ENCODE results near the gene CAPN9. TPM values are rescaled to one million over a fixed set of nuclear protein-coding genes. Genes with fewer than 3 reads are reported as not detected.

CAPN9 gene
- total and polyA plus RNA-seq, 9 of the 15 experiments (the other 6 are each of a cell fraction or from before 2014, with no cell fraction given), result not detected

GRCh38 chr1:230746617-230747016 is 571 bp upstream of the CAPN9 start:
- peaks cover 45 to 74% of the 10 kb centered on the region in 2 experiments for H3K27me3 ChIP-seq (ENCODE audit: control insufficient read depth in 2 of 2, insufficient read depth in 2 of 2, low read length in 2 of 2)
- FAIRE-seq, result no peak
- intact Hi-C loops (cut with micrococcal nuclease), result no loop called here
- in situ Hi-C loops (cut with MboI), result no loop called here
- ChIA-PET POLR2A (interaction anchor here (1.1 kb wide), 1 partner anchor 35 kb away, joined by 3 read pairs; no protein-coding TSS in a partner anchor), CTCF (ENCODE audit: low intra/inter-chr PET ratio) (no interaction called here)
- no peaks in the 10 kb centered on the region for H4K20me1 ChIP-seq (replicated peaks; ENCODE audit: control insufficient read depth, insufficient read depth, low read length)
- no TSS peak for BruUV-seq (replicated peaks)
- no peak for DNase-seq (ENCODE audit: extremely low read depth in 1 of 4, low spot score in 3 of 4)
- 5% methylated on average over 4 of the region's 4 CpGs for WGBS (ENCODE audit: insufficient coverage, low coverage, missing lambda C conversion rate)
- H3K4me2 ChIP-seq (ENCODE audit: insufficient read depth, low read length), result no peak overlapping the region
- no peak overlapping the region for H2AFZ ChIP-seq (ENCODE audit: low read depth, low read length)
- H3K4me3 ChIP-seq, result no peak overlapping the region
- H3K9me1 ChIP-seq (ENCODE audit: control insufficient read depth, insufficient read depth, low read length), result no peaks in the 10 kb centered on the region
- ATAC-seq, result no peak
- H3K9ac ChIP-seq (ENCODE audit: insufficient read depth in 1 of 2, low read depth in 2 of 2, low read length in 2 of 2), result no peak overlapping the region
- no peaks in the 10 kb centered on the region for H3K9me3 ChIP-seq (replicated peaks; ENCODE audit: control insufficient read depth, insufficient read depth, low read depth, low read length)
- no peak overlapping the region for H3K27ac ChIP-seq (ENCODE audit: extremely low read depth, low read depth, low read length)
- TF ChIP-seq, protein P1, sequence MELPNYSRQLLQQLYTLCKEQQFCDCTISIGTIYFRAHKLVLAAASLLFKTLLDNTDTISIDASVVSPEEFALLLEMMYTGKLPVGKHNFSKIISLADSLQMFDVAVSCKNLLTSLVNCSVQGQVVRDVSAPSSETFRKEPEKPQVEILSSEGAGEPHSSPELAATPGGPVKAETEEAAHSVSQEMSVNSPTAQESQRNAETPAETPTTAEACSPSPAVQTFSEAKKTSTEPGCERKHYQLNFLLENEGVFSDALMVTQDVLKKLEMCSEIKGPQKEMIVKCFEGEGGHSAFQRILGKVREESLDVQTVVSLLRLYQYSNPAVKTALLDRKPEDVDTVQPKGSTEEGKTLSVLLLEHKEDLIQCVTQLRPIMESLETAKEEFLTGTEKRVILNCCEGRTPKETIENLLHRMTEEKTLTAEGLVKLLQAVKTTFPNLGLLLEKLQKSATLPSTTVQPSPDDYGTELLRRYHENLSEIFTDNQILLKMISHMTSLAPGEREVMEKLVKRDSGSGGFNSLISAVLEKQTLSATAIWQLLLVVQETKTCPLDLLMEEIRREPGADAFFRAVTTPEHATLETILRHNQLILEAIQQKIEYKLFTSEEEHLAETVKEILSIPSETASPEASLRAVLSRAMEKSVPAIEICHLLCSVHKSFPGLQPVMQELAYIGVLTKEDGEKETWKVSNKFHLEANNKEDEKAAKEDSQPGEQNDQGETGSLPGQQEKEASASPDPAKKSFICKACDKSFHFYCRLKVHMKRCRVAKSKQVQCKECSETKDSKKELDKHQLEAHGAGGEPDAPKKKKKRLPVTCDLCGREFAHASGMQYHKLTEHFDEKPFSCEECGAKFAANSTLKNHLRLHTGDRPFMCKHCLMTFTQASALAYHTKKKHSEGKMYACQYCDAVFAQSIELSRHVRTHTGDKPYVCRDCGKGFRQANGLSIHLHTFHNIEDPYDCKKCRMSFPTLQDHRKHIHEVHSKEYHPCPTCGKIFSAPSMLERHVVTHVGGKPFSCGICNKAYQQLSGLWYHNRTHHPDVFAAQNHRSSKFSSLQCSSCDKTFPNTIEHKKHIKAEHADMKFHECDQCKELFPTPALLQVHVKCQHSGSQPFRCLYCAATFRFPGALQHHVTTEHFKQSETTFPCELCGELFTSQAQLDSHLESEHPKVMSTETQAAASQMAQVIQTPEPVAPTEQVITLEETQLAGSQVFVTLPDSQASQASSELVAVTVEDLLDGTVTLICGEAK (IDR thresholded peaks at IDR 0.05), result peak; percentile 94
- TF ChIP-seq, protein P1 (CRISPR knock-in tag; IDR thresholded peaks at IDR 0.05), result peak; percentile 91
- TF ChIP-seq, protein P2, sequence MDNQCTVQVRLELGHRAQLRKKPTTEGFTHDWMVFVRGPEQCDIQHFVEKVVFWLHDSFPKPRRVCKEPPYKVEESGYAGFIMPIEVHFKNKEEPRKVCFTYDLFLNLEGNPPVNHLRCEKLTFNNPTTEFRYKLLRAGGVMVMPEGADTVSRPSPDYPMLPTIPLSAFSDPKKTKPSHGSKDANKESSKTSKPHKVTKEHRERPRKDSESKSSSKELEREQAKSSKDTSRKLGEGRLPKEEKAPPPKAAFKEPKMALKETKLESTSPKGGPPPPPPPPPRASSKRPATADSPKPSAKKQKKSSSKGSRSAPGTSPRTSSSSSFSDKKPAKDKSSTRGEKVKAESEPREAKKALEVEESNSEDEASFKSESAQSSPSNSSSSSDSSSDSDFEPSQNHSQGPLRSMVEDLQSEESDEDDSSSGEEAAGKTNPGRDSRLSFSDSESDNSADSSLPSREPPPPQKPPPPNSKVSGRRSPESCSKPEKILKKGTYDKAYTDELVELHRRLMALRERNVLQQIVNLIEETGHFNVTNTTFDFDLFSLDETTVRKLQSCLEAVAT (IDR thresholded peaks at IDR 0.05), result no peak
- TF ChIP-seq GTF2B (IDR thresholded peaks at IDR 0.05; ENCODE audit: extremely low read depth, insufficient read length) (no peak), STAT5B (CRISPR knock-in tag; IDR thresholded peaks at IDR 0.05) (no peak), ZNF778 (CRISPR knock-in tag; IDR thresholded peaks at IDR 0.05) (no peak), SMAD1 (IDR thresholded peaks at IDR 0.05; ENCODE audit: low read depth, low read length, partially characterized antibody) (no peak), GTF2E2 (tag; IDR thresholded peaks at IDR 0.05) (no peak), ZBTB1 (CRISPR knock-in tag; IDR thresholded peaks at IDR 0.05; ENCODE audit: borderline replicate concordance, low read depth) (no peak)
- H3K79me2 ChIP-seq (ENCODE audit: control insufficient read depth, insufficient read depth, low read length), result no peaks in the 10 kb centered on the region
- peaks cover 0 to 3% of the 10 kb centered on the region in 2 experiments; a peak in 1 of 5 replicates for H3K4me1 ChIP-seq (replicated peaks in 1 of 2; ENCODE audit: control insufficient read depth in 2 of 2, insufficient read depth in 2 of 2, low read length in 2 of 2)
- H3K36me3 ChIP-seq (ENCODE audit: control insufficient read depth, insufficient read depth, low read length), result no peaks in the 10 kb centered on the region
